Skeletal muscle satellite cell (primary cell): ENCODE results near the gene PTPN4.

Source experiments
- H3K27me3 ChIP-seq: 2 replicates; pipeline ENCODE4 v1.7.0; 2013; ENCODE audit warnings: low read length; ENCODE audit not compliant: control insufficient read depth, insufficient read depth
- H3K36me3 ChIP-seq: 2 replicates; pipeline ENCODE4 v1.7.0; 2013; ENCODE audit warnings: mild to moderate bottlenecking, control low read depth, low read length; ENCODE audit not compliant: insufficient read depth
- H3K4me1 ChIP-seq: 2 replicates; pipeline ENCODE4 v1.7.0; 2013; ENCODE audit warnings: low read length; ENCODE audit not compliant: control insufficient read depth, insufficient read depth
- H3K4me2 ChIP-seq: 2 replicates; pipeline ENCODE4 v1.7.0; 2013; ENCODE audit warnings: mild to moderate bottlenecking, low read length
- H3K4me3 ChIP-seq: 2 replicates; pipeline ENCODE4 v1.7.0; 2013; ENCODE audit warnings: low read length
- H3K9ac ChIP-seq: 2 replicates; pipeline ENCODE4 v1.7.0; 2013; ENCODE audit warnings: mild to moderate bottlenecking, low read depth, low read length, moderate library complexity
- H3K9me3 ChIP-seq: replicated peaks from 2 replicates; pipeline ENCODE4 v1.7.0; 2013; ENCODE audit warnings: mild to moderate bottlenecking, control low read depth, low read length

PTPN4 gene

DNA sequence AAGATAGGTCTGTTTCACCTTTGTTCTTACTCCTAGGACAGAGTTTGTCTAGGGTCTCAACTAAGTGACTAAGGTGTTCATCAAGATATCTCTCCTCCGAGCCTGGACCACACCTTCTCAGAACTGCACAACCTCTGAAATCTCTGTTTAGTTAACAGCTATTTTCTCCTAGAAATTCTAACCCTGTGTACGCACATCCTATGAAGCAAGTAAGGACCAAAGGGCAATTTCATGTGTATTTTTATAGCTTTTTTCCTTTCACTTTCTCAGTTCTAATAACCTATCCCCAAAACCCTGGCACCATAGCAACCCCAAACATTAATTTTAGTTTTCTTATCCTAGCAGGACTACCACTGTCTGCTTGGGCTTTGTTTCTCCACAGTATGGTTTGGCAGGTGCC, 59.1 kb downstream of the PTPN4 start:
- no peak overlapping the region for H3K4me3 ChIP-seq
- no peak overlapping the region for H3K9ac ChIP-seq
- H3K4me2 ChIP-seq: no peak overlapping the region
- no peaks in the 10 kb centered on the region for H3K27me3 ChIP-seq
- no peaks in the 10 kb centered on the region for H3K36me3 ChIP-seq
- H3K9me3 ChIP-seq: no peaks in the 10 kb centered on the region
- peaks cover 15% of the 10 kb centered on the region for H3K4me1 ChIP-seq

DNA sequence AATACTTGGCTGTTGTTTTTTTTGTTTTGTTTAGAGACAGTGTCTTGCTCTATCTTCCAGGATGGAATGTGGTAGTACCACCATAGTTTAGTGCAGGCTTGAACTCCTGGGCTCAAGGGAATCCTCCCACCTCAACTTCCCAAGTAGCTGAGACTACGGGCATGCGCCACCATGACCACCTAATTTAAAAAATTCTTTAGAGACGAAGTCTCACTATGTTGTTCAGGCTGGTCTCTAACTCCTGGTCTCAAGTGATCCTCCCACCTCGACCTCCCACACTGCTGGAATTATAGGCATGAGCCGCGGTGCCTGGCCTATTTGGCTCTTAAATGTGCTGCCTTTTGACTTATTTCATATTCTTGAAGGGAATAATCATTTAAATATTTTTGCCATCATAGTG, 60.1 kb downstream of the PTPN4 start:
- Histone ChIP-seq H3K27me3 (no peaks in the 10 kb centered on the region), H3K4me2 (no peak overlapping the region), H3K4me1 (peaks cover 15% of the 10 kb centered on the region), H3K9ac (no peak overlapping the region), H3K9me3 (no peaks in the 10 kb centered on the region), H3K4me3 (no peak overlapping the region), H3K36me3 (no peaks in the 10 kb centered on the region)

DNA sequence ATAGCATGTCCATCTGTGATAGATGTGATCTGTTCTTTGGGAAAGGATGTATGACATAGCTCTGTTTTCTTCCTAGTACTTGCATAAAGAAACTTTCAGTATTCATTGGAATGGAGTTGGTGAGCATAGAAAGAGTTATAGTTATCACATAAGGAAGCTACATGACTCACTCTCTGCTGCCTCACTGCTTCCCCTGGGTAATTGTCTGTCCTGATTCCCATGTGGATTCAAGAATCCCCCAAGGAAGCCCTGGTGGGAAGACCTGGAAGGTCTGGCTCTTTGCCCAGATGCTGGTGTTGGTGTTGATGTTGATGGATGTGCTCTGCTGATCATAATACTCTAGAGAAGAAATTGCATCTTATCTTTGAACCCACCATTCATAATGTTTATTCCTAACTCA, 60.6 kb downstream of the PTPN4 start:
- no peaks in the 10 kb centered on the region for H3K36me3 ChIP-seq
- no peaks in the 10 kb centered on the region for H3K27me3 ChIP-seq
- H3K4me1 ChIP-seq: peaks cover 15% of the 10 kb centered on the region
- H3K9me3 ChIP-seq: no peaks in the 10 kb centered on the region
- no peak overlapping the region for H3K4me3 ChIP-seq
- no peak overlapping the region for H3K9ac ChIP-seq
- H3K4me2 ChIP-seq: no peak overlapping the region

DNA sequence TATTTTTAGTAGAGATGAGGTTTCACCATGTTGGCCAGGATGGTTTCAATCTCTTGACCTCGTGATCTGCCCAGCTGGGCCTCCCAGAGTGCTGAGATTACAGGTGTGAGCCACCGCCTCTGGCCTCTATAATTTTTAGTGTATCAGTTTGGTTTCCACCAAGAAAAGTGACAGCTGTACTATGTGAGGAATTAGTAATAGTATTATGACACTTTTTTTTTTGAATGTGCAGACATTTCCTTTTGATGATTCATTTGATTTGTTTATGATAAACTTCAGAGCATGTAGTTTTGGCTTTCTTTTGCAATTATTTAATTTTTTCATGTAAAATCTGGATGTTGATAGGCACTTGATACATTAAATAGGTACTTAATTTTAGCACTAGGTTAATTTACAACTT, 61.5 kb downstream of the PTPN4 start:
- Histone ChIP-seq H3K4me3 (no peak overlapping the region), H3K9ac (no peak overlapping the region), H3K36me3 (no peaks in the 10 kb centered on the region), H3K4me2 (no peak overlapping the region), H3K9me3 (no peaks in the 10 kb centered on the region), H3K4me1 (peaks cover 15% of the 10 kb centered on the region), H3K27me3 (no peaks in the 10 kb centered on the region)

GRCh38 chr2:119823734-119824334, 64.1 kb downstream of the PTPN4 start:
- Histone ChIP-seq H3K9ac (no peak overlapping the region), H3K36me3 (no peaks in the 10 kb centered on the region), H3K27me3 (no peaks in the 10 kb centered on the region), H3K9me3 (no peaks in the 10 kb centered on the region), H3K4me1 (peaks cover 23% of the 10 kb centered on the region), H3K4me2 (no peak overlapping the region), H3K4me3 (no peak overlapping the region)

DNA sequence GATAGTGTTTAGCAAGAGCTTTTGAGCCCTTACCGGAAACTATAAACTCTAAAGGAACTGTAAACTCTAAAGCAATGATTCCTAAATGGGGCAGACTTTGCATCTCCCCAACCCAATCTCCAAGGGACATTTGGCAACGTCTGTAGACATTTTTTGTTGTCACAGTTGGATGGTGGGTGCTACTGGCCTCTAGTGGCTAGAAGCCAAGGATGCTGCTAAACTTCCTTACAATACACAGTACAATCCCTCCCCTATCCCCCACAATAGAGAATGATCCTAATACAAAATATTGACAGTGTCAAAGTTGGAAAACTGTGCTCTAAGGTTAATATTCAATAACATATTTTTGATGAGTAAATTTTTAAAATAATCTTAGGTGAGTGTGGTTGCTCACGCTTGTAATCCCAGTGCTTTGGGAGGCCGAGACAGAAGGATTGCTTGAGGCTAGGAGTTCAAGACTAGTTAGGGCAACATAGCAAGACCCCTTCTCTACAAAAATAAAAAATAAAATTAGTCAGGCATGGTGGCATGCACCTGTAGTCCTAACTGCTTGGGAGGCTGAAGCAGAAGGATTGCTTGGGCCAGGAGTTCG, 66.7 kb downstream of the PTPN4 start:
- Histone ChIP-seq H3K27me3 (no peaks in the 10 kb centered on the region), H3K9me3 (no peaks in the 10 kb centered on the region), H3K4me1 (peaks cover 9% of the 10 kb centered on the region), H3K9ac (no peak overlapping the region), H3K4me2 (no peak overlapping the region), H3K36me3 (no peaks in the 10 kb centered on the region), H3K4me3 (no peak overlapping the region)

- Histone ChIP-seq H3K27me3 (no peaks in the 10 kb centered on the region), H3K36me3 (no peaks in the 10 kb centered on the region)
Observed at GRCh38 chr2:119827866-119828507, 68.3 kb downstream of the PTPN4 start.

DNA sequence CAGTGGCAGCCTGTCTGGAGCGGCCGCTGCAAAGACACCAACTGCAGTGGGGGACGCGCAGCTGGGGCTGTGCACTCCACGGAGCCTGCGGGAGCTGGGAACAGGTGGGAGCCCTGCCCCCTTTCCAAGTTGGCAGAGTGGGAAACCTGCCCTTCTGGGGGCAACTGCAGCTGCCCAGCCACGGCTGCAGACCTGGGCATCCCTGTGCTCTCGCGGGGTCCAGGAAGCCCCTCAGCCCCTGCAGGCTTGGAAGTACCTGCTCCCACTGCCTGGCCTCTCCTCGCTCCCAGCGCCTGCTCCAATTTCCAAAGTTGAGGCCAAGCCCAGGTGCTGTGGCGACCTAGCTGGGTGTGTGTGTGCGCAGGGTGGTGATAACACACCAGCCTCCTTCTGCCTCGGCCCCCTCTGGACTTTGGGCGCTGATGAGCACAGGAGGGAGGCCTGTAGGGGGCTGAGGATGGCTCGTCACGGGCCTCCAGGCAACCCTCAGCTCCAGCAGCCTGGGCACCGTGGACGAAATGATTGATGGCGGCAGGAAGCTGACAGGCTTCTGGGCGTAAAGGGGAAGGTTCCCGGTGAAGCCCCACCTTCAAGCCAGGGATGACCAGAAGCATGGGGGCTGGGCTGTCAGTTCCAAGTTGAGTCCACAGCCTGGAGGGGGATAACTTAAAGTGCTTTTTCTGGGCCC, 76.9 kb downstream of the PTPN4 start:
- Histone ChIP-seq H3K4me1 (no peaks in the 10 kb centered on the region), H3K4me2 (no peak overlapping the region), H3K9ac (no peak overlapping the region)

More at GRCh38 chr2:119827866-119828507, 68.3 kb downstream of the PTPN4 start:
- H3K4me2 ChIP-seq: no peak overlapping the region
- H3K4me1 ChIP-seq: peaks cover 8% of the 10 kb centered on the region
- no peaks in the 10 kb centered on the region for H3K9me3 ChIP-seq
- no peak overlapping the region for H3K4me3 ChIP-seq
- no peak overlapping the region for H3K9ac ChIP-seq

GRCh38 chr2:119837350-119837749, 77.6 kb downstream of the PTPN4 start:
- Histone ChIP-seq H3K27me3 (no peaks in the 10 kb centered on the region), H3K36me3 (no peaks in the 10 kb centered on the region), H3K9me3 (no peaks in the 10 kb centered on the region), H3K9ac (no peak overlapping the region), H3K4me2 (no peak overlapping the region), H3K4me1 (no peaks in the 10 kb centered on the region), H3K4me3 (no peak overlapping the region)

More for the DNA sequence above, 76.9 kb downstream of the PTPN4 start:
- H3K36me3 ChIP-seq: no peaks in the 10 kb centered on the region
- no peaks in the 10 kb centered on the region for H3K9me3 ChIP-seq
- H3K27me3 ChIP-seq: no peaks in the 10 kb centered on the region
- H3K4me3 ChIP-seq: no peak overlapping the region

- no peaks in the 10 kb centered on the region for H3K4me1 ChIP-seq
- H3K27me3 ChIP-seq: no peaks in the 10 kb centered on the region
- no peak overlapping the region for H3K4me3 ChIP-seq
- no peak overlapping the region for H3K9ac ChIP-seq
- H3K36me3 ChIP-seq: no peaks in the 10 kb centered on the region
- H3K9me3 ChIP-seq: no peaks in the 10 kb centered on the region
- H3K4me2 ChIP-seq: no peak overlapping the region
Observed at GRCh38 chr2:119837759-119838158, 78.0 kb downstream of the PTPN4 start.

GRCh38 chr2:119838179-119838578, 78.5 kb downstream of the PTPN4 start:
- no peak overlapping the region for H3K9ac ChIP-seq
- no peaks in the 10 kb centered on the region for H3K36me3 ChIP-seq
- H3K4me2 ChIP-seq: no peak overlapping the region
- no peak overlapping the region for H3K4me3 ChIP-seq
- H3K27me3 ChIP-seq: no peaks in the 10 kb centered on the region
- H3K4me1 ChIP-seq: no peaks in the 10 kb centered on the region
- no peaks in the 10 kb centered on the region for H3K9me3 ChIP-seq
